Thoracic aorta (tissue), 2 donors: Measurements from ENCODE around the gene GPATCH2. TPM values are rescaled to one million over a fixed set of nuclear protein-coding genes. Genes with fewer than 3 reads are reported as not detected.
"Not testable (repeated sequence)": the region's sequence is repeated elsewhere in the genome, so short reads cannot be mapped to it uniquely, and the experiment has no call there.

Experiments used
- ATAC-seq: fragments of 150-250 bp; one replicate; pipeline ENCODE4 v1.8.0; 2017; ENCODE audit warnings: low read depth; ENCODE audit not compliant: insufficient number of reproducible peaks, low FRiP score
- DNase-seq: peaks from one replicate; pipeline ENCODE4 v3.0.0-alpha.2; 2020; ENCODE audit warnings: low spot score
- H3K27ac ChIP-seq, 2 donors: fragments of 200-600 bp; sonication (generic); 1 replicate in 1 of 2; 2 replicates in 1 of 2; pipeline ENCODE4 v1.5.1; 2016; ENCODE audit warnings: mild to moderate bottlenecking in 2 of 2, moderate library complexity in 2 of 2
- H3K27me3 ChIP-seq: fragments of 200-600 bp; sonication (generic); replicated peaks from 2 replicates; pipeline ENCODE4 v1.6.0; 2016; ENCODE audit warnings: mild to moderate bottlenecking; ENCODE audit not compliant: insufficient read depth
- H3K36me3 ChIP-seq: fragments of 200-600 bp; sonication (generic); one replicate; pipeline ENCODE4 v1.5.1; 2016
- H3K4me1 ChIP-seq, 2 donors: fragments of 200-600 bp; sonication (generic); 1 replicate in 1 of 2; 2 replicates in 1 of 2; pipeline versions ENCODE4 v1.5.1 to v1.6.0; 2016; ENCODE audit warnings: low read depth in 2 of 2, mild to moderate bottlenecking in 1 of 2; ENCODE audit not compliant: control insufficient read depth in 1 of 2
- H3K4me3 ChIP-seq: fragments of 200-600 bp; sonication (generic); 2 replicates; pipeline ENCODE4 v1.5.1; 2016; ENCODE audit warnings: mild to moderate bottlenecking
- H3K9me3 ChIP-seq: fragments of 200-600 bp; sonication (generic); 2 replicates; pipeline ENCODE4 v1.5.1; 2016
- CTCF ChIP-seq: fragments of 200-600 bp; sonication (generic); IDR thresholded peaks from one replicate; pipeline ENCODE4 v1.5.1; 2019; ENCODE audit warnings: antibody characterized with exemption
- total RNA-seq, 2 donors: library from RNA; depleted of rRNA; stranded (reverse); fragments of >200 nt; gene quantifications; one replicate each; pipeline versions ENCODE4 v1.1.0 to v1.2.3, GENCODE V29; 2016

Gene GPATCH2
- total RNA-seq, 2 donors from 2014 or later, result 16.2 to 20.5 TPM

- H3K36me3 ChIP-seq, result no peaks in the 10 kb centered on the region
- TF ChIP-seq CTCF, result no peak
- ATAC-seq, result no peak
- H3K9me3 ChIP-seq, result no peaks in the 10 kb centered on the region
- H3K4me3 ChIP-seq, result no peak overlapping the region
- no peak for DNase-seq
- H3K27me3 ChIP-seq, result no peaks in the 10 kb centered on the region
- no peaks in the 10 kb centered on the region for H3K4me1 ChIP-seq
- H3K27ac ChIP-seq, result no peak overlapping the region
Observed at GRCh38 chr1:217389895-217390294, 241.0 kb downstream of the GPATCH2 start.

- DNase-seq, result no peak
- no peaks in the 10 kb centered on the region for H3K4me1 ChIP-seq
- no peak overlapping the region for H3K27ac ChIP-seq
- no peaks in the 10 kb centered on the region for H3K9me3 ChIP-seq
- no peak overlapping the region for H3K4me3 ChIP-seq
- no peak for TF ChIP-seq CTCF
- ATAC-seq, result no peak
- H3K36me3 ChIP-seq, result no peaks in the 10 kb centered on the region
- H3K27me3 ChIP-seq, result no peaks in the 10 kb centered on the region
Observed at GRCh38 chr1:217388522-217389065, 242.3 kb downstream of the GPATCH2 start.

- not testable (repeated sequence) for H3K27me3 ChIP-seq, ATAC-seq
Observed at GRCh38 chr1:217381773-217382172, 249.1 kb downstream of the GPATCH2 start.

GRCh38 chr1:217379804-217380203 lies 251.1 kb downstream of the GPATCH2 start:
- not testable (repeated sequence) for H3K4me1 ChIP-seq, DNase-seq, H3K27me3 ChIP-seq, H3K9me3 ChIP-seq, H3K4me3 ChIP-seq, H3K36me3 ChIP-seq, H3K27ac ChIP-seq, ATAC-seq

More at GRCh38 chr1:217381773-217382172, 249.1 kb downstream of the GPATCH2 start:
- not testable (repeated sequence) for H3K4me1 ChIP-seq, DNase-seq, H3K27ac ChIP-seq, H3K36me3 ChIP-seq, H3K9me3 ChIP-seq, H3K4me3 ChIP-seq

- ATAC-seq (no peak), DNase-seq (no peak)
- H3K36me3 ChIP-seq, result no peaks in the 10 kb centered on the region
- H3K27me3 ChIP-seq, result no peaks in the 10 kb centered on the region
- no peak for TF ChIP-seq CTCF
- H3K4me3 ChIP-seq, result no peak overlapping the region
- H3K4me1 ChIP-seq, result no peaks in the 10 kb centered on the region
- H3K27ac ChIP-seq, result no peak overlapping the region
- H3K9me3 ChIP-seq, result no peaks in the 10 kb centered on the region
Observed at GRCh38 chr1:217379336-217379735, 251.6 kb downstream of the GPATCH2 start.

Other genes starting within 250 kb of the GPATCH2 start
- gene SPATA17, start 254 bp upstream of the GPATCH2 start, total RNA-seq, result 1 to 10 TPM in 1 of 2 donors, not detected in 1; 9.3 TPM